Gastrocnemius medialis (tissue), 4 donors: ENCODE results near the gene NDUFA13.

Experiments used
- CTCF ChIP-seq, 5 experiments: fragments of 450-650 bp in 3 of 5; fragments of 200-600 bp in 2 of 5; sonication (generic) in 2 of 5; IDR thresholded peaks in 4 of 5; conservative IDR thresholded peaks in 1 of 5; 1 replicate in 4 of 5; 2 replicates in 1 of 5; pipeline ENCODE4 v1.5.1; 2016 to 2019; ENCODE audit warnings: antibody characterized with exemption in 5 of 5, mild to moderate bottlenecking in 3 of 5, moderate library complexity in 3 of 5
- POLR2A ChIP-seq, 2 donors: fragments of 450-650 bp; IDR thresholded peaks; one replicate each; pipeline ENCODE4 v1.6.1; 2017; ENCODE audit warnings: antibody characterized with exemption in 2 of 2, mild to moderate bottlenecking in 2 of 2, moderate library complexity in 2 of 2

GRCh38 chr19:19544954-19545591 is 29.0 kb downstream of the NDUFA13 start:
- TF ChIP-seq CTCF (IDR thresholded peaks at IDR 0.05 in 4 of 5, conservative IDR thresholded peaks at IDR 0.05 in 1 of 5) (no peak), POLR2A (IDR thresholded peaks at IDR 0.05) (no peak)
